HG03558 (cell line): Measurements from ENCODE around the gene RNF157.
"Not testable (repeated sequence)": the region's sequence is repeated elsewhere in the genome, so short reads cannot be mapped to it uniquely, and the experiment has no call there.

Experiments
- ATAC-seq: cut with Tn5 transposase; IDR thresholded peaks from one replicate; pipeline ENCODE4 v1.9.1; 2021; ENCODE audit warnings: moderate number of reproducible peaks; ENCODE audit not compliant: unreplicated experiment; ENCODE audit errors: extremely low read depth

RNF157 gene

DNA sequence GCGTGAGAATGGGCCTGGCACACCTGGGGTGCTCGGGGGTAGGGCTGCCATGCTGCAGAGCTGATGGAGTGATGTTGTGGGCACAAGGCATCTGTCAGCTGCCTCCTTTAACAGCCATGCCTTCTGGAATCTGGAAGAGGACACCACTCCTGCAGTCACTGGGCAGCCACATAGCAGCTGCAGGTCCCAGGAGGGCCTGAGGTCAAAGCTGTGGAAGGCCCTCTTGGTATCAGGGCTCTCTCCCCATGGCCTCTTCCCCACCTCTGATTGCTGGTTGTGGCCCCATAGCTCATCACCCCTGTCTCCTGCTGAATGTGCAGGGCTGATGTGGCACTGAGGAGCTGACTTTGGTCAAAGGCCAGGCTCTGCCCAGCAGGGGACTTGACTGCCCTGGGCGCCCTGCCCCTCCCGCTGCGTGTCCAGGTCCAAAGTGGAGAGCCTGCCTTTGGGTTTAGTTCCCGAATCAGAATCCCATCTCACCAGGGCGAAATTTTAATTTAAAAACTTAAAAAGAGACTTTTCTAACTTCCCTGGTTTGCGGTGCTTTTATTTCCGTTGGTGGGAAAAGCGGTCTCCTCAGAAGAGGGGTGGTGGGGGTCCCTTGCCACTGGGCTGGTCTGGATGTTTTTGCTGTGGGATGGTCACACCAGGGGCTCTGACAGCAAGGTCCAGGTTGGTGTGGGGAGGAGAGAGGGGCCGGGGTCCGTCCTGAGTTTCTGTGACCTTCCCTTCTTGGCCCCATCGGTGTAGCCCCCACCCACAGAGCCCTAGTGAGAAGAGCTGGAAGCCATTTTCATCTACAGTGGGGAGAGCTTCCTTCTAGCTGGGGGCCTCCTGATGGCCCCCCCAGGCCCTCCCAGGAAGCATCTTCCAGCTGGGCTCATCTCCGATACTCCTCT lies 30.7 kb upstream of the RNF157 start:
- no peak for ATAC-seq

DNA sequence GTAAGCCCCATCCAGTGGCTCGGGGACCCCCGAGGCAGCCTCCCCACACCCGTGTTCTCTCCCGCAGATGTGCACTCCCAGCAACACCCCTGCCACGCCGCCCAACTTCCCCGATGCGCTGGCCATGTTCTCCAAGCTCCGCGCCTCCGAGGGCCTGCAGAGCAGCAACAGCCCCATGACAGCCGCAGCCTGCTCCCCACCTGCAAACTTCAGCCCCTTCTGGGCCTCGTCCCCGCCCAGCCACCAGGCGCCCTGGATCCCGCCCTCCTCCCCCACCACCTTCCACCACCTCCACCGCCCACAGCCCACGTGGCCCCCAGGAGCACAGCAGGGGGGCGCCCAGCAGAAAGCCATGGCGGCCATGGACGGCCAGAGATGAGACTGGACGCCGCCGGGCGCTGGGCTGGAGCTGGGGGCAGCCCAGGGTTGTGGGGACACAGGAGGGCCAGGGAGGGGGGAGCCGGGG lies 29.9 kb upstream of the RNF157 start:
- ATAC-seq: no peak

DNA sequence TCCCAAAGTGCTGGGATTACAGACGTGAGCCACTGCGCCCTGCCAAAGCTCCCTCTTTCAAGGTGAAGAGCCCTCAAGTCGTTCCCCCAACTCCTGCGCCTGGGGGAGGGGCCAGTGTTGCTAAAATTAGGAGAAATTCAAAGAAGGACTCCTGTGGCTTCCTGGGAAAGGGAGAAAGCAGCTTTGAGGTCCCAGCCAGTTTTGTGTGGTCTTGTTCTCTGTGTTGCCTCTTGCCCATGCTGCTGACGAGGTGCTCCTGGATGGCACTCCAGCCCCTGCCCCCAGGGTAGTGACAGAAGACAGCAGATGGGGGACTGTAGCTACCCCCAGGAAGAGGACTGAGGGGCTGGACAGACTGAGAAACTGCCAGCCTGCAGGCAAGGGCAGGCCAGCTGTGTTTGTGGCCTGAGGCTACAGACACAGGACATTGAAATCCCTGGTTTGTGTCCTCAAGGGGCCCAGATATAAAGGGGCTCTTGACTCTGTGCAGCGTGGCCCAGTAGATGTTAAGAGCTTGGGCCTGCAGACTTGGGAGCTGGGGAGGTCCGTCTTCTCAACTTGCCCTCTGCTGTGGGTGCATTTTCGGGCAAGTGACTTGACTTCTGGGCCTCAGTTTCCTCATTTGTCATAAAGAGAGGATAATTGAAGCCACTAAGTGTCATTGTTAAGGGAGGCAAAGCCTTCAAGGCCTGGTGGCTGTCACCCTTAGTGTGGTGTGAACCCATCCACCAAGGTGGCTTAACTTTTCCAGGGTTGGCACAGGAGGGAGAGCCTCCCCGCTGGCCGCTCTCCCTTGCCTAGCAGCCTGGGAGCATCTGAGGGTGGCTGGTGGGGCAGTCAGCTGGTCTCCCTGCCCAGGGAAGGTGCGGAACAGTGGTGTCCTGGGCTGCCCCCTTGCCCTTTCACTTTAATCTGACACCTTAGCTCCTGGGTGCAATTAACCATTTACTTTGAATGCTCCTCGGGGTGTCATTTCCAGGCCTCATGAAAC lies 29.0 kb upstream of the RNF157 start:
- ATAC-seq: no peak

DNA sequence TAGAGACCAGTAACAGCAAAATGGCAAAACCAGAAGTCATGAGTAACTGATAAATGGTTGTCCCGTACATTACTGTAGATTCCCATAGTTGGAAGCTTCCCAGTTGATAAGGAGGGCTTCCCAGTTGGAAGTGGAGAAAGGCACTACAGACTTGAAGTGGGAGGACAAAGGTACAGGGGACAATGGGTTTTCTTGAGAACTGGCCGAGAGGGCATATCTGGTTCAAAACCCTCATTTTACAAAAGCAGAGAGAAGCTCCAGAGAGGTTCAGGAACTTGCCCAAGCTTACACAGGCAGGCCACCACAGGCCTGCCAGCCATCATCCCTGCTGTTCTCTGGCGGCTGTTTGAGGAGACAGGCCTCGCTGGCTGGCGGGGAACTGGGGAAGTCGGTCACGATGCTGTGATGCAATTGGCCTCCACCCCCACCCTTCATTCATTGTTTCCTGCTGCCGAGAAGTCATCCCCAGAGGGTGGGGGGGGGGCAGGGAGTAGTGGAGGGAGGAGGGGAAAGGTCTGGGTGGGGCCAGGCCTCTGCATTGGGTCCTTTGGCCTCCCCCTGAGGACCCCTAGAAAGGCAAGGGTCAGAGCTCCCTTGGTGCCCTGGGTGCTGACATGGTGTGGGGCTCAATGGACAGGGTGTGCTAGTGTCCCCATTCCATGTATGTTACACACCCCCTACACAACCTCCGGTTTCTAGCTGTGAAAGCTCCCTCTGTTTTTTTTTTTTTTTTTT lies 27.9 kb upstream of the RNF157 start:
- ATAC-seq: no peak

DNA sequence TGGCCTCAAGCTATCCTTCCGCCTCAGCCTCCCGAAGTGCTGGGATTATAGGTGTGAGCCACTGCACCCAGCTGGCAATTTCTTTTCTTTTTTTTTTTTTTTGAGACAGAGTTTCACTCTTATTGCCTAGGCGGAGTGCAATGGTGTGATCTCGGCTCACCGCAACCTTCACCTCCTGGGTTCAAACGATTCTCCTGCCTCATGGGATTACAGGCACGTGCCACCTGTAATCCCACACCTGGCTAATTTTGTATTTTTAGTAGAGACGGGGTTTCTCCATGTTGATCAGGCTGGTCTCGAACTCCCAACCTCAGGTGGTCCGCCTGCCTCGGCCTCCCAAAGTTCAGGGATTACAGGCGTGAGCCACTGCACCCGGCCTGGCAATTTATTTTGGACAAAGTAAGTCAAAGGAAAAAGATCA lies 27.3 kb upstream of the RNF157 start:
- ATAC-seq: not testable (repeated sequence)

DNA sequence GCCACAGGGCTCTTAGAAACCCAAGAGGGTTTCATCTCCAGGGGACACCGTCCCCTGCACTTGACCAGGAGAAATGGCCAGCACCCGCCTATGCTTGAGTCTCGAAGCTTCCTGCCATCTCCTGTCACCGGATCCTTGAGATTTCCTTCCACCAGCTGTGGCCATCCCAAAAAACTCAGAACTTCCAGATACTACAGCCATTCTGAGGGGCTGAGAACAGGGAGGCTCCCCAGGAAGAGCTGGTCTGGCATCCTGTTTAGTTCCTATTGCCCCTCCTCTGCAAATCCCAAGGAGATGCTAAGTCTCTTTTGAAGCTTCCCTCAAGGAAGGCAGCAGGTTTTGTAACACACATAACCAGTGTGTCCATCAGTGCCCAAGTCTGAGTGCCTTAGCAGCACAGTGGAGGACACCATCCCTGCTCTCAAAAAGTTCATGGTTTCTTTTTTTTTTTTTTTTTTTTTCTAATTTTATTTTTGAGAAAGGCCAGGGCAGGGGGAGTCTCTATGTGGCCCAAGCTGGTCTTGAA lies 26.8 kb upstream of the RNF157 start:
- no peak for ATAC-seq

DNA sequence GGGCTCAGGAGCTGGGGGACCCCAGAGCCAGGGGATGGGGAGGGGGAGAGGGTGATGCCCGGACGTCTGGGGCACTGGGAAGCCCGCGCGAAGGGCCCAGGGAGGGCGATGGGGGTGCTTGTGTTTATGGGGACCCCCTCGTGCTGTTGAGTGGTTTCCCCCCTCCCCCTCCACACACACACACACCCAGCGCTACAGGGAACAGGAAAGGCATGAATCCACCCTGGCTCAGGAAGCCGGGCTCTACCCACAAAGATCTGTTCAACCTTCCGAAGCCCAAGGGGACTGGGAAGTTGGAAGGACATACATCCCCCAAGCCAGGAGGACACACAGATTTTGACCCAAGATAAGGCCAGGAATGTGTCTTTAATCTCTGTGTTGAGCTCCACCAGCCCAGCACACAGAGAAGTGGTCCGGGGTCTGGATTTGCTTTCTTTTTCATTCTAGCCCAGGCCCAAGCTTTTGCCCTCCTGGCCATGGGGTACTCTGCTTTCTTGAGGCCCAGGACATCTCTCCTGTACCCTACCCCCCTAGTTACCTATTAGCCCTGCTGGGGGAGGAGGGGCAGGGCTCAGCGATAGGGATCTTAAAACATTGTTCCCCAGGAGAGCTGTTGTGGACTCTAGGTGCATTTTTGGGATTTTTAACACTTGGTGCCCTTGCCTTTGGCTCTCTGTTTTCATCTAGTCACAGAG lies 26.1 kb upstream of the RNF157 start:
- no peak for ATAC-seq

DNA sequence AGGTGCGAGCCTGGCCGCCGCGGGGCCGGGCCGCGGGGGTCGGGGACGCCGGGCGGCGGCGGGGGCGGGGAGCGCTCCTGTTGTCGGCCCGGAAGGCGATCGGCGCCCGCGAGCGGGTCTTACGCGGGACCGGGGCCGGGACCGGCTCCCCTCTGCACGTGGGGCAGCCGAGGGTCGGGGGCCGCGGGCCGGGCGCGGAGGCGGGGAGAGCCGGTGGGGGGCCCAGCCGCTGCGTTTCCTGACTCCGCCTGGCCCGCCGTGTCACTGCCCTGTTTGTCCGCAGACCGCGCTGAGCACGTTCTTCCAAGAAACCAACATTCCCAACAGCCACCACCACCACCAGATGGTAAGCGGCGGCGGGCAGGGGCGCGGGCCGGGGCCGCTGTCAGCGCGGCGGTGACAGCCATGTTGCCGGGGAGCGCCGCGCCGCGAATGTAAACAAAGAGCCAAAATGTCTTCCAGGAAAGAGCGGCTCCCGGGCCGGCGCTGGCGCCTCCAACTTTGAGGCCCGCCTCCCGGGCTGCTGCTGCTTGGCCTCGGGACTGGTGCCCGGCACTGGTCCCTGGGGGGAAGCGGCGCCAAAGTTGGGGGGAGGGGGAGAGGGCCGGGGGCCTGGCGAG lies 25.4 kb upstream of the RNF157 start:
- no peak for ATAC-seq

DNA sequence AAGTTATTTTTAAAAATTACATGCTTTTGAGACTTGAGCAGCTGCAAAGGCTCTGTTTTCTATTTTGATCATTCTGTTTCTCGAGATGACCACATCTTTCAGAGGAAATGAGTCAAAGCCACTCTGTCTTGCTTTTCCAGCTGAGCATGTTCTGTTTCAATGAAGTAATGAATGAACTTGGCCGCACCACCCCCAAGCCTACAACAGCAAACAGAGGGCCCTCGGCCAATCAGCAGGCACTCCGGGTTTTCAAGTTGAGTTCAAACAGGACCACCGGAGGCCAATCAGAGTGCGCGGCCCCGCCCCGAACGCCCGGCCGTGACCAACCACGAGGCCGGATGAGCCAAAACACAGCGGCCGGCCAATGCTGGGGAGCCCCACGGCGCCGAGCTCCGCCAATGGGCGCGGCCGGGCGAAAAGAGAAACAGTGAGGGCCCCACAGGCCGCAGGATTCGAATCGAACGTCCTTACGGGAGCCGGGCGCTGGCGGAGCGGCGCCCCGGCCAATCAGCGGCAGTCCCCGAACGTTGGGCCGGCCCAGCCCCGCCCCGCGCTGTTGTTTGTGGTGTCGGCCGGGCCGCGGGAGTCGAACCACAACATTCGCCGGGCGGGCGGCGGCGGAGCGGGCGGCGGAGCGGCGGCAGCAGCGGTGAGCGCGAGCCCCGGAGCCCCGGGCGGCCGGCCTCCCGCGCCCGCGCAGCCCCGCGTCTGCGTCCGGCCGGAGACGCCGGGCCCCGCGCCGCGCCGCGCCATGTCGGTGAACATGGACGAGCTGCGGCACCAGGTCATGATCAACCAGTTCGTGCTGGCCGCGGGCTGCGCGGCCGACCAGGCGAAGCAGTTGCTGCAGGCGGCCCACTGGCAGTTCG lies 24.7 kb upstream of the RNF157 start, which contains the start of gene UBALD2:
TSS of gene UBALD2 (plus strand) at position 594 of the 869 bp plus-strand sequence. CDS start at position 752, 158 bp downstream.
- ATAC-seq: peak; percentile 54

DNA sequence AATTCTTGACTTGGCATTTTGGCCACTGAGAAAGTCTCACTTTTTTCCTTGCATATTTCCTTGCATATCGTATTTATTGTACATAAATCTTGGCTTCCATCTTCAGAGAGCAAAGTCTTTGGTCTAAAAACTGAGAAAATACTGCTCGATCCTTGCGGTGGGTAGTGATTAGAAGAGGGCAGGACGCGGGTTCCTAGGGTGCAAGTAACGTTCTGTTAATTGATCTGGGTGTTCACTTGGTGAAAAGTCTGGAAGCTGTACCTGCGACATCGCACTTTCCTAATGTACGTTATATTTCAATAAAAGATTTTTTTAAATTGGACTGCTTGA lies 24.1 kb upstream of the RNF157 start:
- no peak for ATAC-seq

DNA sequence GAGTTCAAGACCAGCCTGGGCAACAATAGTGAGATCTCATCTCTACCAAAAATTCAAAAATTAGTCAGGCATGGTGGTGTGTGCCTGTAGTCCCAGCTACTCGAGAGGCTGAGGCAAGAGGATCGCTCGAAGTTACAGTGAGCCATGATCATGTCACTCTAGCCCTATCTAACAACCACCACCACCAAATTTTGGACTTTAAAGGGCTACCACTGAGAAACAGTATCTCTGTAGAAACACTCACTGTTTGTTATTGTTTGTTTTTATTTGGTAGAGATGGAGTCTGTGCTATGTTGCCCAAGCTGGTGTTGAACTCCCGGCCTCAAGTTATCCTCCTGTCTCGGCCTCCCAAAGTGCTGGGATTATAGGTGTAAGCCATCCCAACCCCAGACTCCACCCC lies 23.6 kb upstream of the RNF157 start:
- ATAC-seq: no peak

DNA sequence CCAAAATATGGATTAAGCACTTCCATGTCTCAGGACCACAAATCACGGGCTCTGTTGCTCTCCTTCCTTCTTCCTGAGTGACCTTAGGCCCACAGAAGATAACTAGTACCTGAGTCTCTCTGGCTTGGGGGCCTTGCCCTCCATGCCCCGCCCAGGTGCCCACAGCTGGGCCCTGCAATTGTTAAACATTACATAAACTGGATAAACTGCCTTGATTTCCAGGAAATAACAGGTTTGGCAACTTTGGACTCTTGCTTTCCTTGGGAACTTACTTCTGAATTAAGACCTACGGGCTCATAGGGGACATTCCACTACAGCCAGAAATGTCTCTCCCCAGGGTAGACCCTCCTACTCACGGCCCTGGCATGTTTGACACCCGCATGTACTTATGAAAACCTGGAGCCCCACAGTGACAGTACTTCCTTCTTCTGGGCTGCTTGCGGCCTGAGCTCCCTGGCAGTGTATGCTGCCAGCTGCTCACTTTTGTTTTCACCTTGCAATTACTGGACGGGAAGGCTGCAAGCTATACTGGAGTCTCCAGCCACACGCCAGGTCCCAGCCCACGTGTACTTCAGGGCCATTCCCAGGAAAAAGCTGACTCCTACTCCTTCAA lies 22.5 kb upstream of the RNF157 start:
- ATAC-seq: no peak

DNA sequence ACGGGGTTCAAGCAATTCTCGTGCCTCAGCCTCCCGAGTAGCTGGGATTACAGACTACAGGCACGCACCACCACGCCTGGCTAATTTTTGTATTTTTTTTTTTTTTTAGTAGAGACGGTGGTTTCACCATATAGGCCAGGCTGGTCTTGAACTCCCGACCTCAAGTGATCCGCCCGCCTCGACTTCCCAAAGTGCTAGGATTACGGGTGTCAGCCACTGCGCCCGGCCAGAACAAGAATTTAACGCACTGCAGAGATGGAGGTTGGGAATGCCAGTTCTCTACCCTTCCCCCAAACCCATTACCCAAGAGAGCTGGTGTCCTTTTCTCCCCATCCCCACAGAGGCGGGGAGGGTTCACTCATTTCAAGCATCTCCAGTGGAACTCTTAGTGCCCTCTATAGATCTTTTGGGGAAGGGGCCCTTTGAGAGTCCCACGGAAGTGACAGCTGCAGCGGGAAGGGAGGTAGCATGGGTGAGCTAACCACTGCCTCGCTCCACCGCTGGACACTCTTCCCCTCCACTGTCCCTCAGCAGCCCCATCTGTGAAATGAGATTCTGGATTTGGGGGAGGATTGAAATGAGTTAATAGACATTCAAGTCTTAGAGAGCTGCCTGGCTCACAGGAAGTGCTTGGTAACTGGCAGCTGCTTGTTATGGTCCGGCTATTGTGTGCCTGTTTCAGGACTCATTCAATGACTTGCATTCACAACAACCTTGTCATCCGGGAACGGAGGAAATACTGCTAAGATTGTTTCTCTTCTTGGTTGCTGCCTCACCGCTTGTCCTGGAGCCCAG lies 21.3 kb upstream of the RNF157 start:
- no peak for ATAC-seq

DNA sequence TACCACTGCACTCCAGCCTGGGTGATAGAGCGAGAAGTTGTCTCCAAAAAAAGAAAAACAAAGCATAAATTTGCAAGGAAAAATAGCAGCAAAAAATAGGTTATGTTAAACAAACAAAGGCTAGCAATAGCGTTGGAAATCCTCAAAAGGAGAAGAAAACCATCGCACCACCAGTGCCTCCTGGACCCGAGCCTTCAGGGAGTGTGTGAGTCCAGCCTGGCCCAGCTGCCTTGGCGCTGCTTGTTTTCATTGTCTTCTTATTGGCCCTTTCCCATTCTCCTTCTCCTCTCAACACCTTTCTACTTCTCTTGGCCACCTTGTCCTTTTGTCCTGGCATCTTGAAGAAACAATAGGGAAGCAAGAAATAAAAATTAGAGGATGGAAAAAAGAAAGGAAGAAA lies 20.4 kb upstream of the RNF157 start:
- no peak for ATAC-seq

DNA sequence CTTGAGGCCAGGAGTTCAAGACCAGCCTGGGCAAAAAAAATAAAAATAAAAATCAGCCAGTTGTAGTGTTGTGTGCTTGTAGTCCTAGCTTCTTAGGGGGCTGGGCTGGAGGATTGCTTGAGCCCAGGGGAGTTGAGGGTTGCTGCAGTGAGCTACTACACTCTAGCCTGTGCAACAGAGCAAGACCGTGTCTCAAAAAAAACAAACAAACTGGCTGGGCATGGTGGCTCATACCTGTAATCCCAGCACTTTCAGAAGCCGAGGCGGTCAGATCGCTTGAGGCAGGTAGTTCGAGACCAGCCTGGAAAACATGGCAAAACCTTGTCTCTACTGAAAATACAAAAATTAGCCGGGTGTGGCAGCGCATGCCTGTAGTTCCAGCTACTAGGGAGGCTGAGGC lies 19.9 kb upstream of the RNF157 start:
- no peak for ATAC-seq

DNA sequence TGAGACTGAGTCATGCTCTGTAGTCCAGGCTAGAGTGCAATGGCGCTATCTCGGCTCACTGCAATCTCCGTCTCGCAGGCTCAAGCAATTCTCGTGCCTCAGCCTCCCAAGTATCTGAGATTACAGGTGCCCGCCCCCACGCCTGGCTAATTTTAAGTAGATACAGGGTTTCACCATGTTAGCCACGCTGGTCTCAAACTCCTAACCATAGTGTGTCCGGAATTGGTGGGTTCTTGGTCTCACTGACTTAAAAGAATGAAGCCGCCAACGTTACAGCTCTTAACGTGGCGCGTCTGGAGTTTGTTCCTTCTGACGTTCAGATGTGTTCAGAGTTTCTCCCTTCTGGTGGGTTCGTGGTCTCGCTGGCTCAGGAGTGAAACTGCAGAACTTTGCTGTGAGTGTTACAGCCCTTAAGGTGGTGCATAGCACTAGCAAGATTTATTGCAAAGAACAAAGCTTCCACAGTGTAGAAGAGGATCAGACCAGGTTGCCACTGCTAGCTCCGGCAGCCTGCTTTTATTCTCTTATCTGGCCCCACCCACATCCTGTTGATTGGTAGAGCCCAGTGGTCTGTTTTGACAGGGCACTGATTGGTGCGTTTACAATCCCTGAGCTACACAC lies 16.2 kb upstream of the RNF157 start:
- not testable (repeated sequence) for ATAC-seq
